ENCODE data around the gene TSPAN1.
"Not testable (repeated sequence)": the region's sequence is repeated elsewhere in the genome, so short reads cannot be mapped to it uniquely, and the experiment has no call there.

TSPAN1 gene

DNA sequence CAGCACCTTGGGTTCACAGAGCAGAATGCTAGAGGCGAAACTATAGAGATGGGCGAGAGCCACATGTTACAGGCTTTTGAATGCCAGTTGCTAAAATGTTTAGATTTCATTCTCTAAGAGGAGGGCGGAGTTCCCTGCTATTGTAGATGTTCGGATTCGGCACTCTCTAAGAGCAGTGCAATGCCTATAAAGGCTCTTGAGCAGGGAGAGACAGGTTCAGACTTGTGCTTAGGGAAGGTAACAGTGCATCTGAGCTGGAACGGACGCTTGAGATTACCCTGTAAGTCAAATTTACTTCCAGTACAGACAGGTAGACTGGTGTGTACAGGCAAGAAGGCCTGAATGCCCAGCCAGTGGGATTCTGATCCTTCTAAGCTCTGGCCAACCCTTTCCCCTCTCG is 43.6 kb downstream of the TSPAN1 start:
- no peak for DNase-seq (ENCODE audit: low read depth in 3 of 3, low spot score in 1 of 3)

DNA sequence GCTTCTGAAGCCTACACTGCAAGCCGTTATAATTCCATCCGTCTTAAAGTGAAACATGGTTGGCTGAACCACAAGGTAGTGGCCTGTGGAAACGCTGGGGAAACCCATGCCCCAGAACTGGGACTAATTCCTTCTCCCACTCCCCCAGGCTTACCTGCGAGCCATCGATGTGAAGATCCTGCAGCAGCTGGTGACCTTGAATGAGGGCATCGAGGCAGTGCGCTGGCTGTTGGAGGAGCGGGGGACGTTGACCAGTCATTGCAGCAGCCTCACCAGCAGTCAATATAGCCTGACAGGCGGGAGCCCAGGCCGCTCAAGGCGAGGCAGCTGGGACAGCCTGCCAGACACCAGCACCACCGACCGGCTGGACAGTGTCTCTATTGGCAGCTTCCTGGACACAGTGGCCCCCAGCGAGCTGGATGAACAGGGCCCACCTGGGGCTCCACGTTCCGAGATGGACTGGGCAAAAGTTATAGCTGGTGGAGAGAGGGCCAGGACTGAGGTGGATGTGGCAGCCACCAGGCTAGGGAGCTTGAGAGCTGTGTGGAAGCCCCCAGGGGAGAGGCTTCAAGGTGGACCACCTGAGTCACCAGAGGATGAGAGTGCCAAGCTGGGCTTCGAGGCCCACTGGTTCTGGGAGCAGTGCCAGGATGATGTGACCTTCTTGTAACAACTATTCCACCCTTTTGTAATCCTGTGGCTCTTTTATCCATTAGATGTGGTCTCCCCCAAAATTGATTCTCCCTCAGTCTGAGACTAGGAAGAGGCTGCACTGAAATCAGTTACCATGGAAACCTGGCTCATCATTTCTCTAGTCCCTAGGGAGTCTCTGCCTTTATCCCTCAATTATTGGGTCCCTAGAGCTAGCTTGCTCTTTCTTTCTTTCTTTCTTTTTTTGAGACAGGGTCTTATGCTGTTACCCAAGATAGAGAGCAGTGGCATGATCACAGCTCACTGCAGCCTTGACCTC is 44.9 kb downstream of the TSPAN1 start:
- no peak for DNase-seq (ENCODE audit: low read depth in 3 of 3, low spot score in 1 of 3)

DNA sequence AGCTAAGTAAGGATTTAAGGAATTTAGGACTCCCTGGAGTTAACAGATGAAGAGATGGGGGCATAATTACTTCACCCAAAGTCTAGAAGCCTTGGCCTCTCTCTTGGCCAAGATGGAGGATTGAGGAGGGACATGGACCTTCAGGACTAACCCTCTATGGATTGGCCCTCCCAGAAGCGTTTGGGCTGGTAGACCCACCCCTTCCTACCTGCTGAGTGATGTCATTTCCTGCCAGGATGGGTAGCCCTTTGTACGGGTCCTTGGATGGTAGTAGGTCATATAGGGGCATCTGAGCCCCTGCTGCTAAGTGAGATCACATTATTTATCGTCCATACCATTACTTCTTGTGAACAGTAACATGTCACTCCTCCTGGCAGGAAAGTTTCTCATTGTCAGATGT is 45.9 kb downstream of the TSPAN1 start:
- no peak for DNase-seq (ENCODE audit: low read depth in 3 of 3, low spot score in 1 of 3)

DNA sequence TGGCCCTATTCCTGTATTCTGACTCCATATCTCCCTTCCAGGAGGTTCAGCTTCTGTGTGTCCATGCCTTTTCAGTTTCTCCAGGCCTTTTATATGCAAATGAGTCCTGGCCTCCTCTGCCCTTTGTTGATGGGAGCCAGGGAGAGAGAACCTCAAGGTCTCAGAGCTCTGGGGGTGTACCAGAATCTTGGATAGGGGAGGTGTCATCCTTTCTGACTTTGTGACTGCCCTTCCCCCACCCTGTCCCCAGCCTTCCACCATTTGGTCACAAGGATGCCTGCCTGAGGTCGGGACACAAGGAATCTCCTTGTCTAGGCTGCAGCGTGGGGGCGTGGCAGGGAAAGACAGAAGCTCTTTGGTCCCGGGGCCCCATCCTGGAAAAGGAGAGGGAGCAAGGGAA is 46.9 kb downstream of the TSPAN1 start:
- no peak for DNase-seq (ENCODE audit: low read depth in 3 of 3, low spot score in 1 of 3)

DNA sequence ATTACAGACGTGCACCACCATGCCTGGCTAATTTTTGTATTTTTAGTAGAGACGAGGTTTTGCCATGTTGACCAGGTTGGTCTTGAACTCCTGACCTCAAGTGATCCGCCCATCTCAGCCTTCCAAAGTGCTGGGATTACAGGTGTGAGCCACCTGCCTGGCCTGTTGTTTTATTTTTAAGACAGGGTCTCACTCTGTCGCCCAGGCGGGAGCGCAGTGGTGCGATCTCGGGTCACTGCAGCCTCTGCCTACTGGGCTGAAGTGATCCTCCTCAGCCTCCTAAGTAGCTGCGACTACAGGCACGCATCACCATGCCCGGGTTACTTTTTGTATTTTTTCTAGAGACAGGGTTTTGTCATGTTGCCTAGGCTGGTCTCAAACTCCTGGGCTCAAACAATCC is 48.2 kb downstream of the TSPAN1 start:
- DNase-seq (ENCODE audit: low read depth in 3 of 3, low spot score in 1 of 3): not testable (repeated sequence)

DNA sequence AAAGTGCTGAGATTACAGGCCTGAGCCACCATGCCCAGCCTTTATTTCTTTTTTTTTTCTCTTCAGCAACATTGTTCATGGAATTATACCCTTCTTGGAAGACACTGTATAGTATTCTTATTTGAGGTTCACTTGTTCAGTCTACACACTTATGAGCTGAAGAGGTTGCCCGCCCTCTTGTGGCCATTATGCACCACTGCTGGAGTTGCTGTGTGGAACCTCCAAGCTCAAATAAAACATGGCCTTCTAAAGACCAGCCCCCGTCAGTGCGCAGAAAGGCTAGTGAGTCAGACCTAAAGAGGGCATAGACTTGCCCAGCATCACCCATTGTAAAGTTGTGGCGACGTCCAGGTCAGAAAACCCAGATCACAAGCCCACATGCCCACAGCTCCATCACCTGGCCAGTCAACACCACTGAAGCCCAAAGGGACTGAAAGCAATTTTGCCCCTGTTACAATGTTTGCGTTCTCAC is 48.6 kb downstream of the TSPAN1 start:
- DNase-seq (ENCODE audit: low read depth in 3 of 3, low spot score in 1 of 3): peak in 1 of 3 donors; percentile 36

DNA sequence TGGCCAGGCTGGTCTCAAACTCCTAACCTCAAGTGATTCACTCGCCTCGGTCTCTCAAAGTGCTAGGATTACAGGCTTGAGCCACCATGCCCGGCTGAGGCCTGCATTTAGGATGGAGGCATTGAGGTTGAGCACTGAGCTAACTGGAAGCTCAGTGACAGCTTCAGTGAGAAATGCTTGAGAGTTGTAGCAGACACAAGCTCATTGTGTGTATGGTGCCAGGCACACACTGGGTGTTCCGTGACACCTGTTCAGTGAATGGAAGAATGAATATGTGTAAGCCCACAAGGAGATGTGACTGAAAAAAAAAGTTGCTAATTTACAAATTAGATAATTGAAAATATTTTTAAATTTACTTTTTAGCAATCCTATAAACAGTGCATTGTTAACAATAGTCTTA is 50.1 kb downstream of the TSPAN1 start:
- no peak for DNase-seq (ENCODE audit: low read depth in 3 of 3, low spot score in 1 of 3)

DNA sequence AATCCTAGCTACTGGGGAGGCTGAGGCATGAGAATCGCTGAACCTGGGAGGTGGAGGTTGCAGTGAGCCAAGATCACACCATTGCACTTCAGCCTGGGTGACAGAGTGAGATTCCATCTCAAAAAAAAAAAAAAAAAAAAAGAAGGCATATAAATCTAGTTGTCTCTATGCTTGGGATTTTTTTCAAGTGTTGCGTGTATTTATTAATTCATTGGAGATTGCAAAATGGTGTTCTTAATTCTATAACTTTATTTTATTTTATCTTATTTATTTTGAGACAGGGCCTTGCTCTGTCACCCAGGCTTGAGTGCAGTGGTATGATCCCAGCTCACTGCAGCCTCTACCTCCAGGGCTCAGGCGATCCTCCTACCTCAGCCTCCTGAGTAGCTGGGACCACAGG is 56.3 kb downstream of the TSPAN1 start:
- DNase-seq (ENCODE audit: low read depth in 3 of 3, low spot score in 1 of 3): not testable (repeated sequence)
